K562 (cell line): ENCODE measurements around the gene PLK1. TPM values are rescaled to one million over a fixed set of nuclear protein-coding genes. Genes with fewer than 3 reads are reported as not detected.

Source experiments
- BDP1 ChIP-seq: IDR thresholded peaks from 3 replicates; pipeline ENCODE4 v1.6.1; 2011; ENCODE audit not compliant: insufficient read length, insufficient read depth
- CBX2 ChIP-seq: fragments of 200-600 bp; sonication (generic); IDR thresholded peaks from one replicate; pipeline ENCODE4 v1.6.1; 2012; ENCODE audit warnings: mild to moderate bottlenecking, low read length, inconsistent platforms; ENCODE audit not compliant: insufficient read depth, poor library complexity, severe bottlenecking
- DDX20 ChIP-seq: fragments of 450-650 bp; IDR thresholded peaks from 2 replicates; pipeline ENCODE4 v1.6.1; 2016; ENCODE audit warnings: missing genetic modification characterization, low read depth, mild to moderate bottlenecking, missing compliant biosample characterization, moderate library complexity
- EGR1 ChIP-seq: fragments of 450-650 bp; conservative IDR thresholded peaks from 2 replicates; pipeline ENCODE4 v1.6.1; 2017; ENCODE audit warnings: mild to moderate bottlenecking
- FOXJ2 ChIP-seq: fragments of 200-800 bp; sonication (Bioruptor generic); IDR thresholded peaks from 2 replicates; pipeline ENCODE4 v1.6.1; 2016; ENCODE audit warnings: missing genetic modification characterization, missing compliant biosample characterization
- FOXK2 ChIP-seq, 2 experiments: fragments of 450-650 bp; IDR thresholded peaks in 1 of 2; conservative IDR thresholded peaks in 1 of 2; 2 replicates each; pipeline ENCODE4 v1.6.1; 2016; ENCODE audit warnings: low read depth in 2 of 2, mild to moderate bottlenecking in 1 of 2
- KLF6 ChIP-seq: fragments of 250-450 bp; sonication (Bioruptor Pico); IDR thresholded peaks from 2 replicates; pipeline ENCODE4 v1.4.0; 2020; ENCODE audit warnings: mild to moderate bottlenecking, moderate library complexity, borderline replicate concordance
- PHF20 ChIP-seq: fragments of 450-650 bp; IDR thresholded peaks from 2 replicates; pipeline ENCODE4 v1.6.1; 2018; ENCODE audit not compliant: partially characterized antibody
- SMARCA4 ChIP-seq: fragments of 450-650 bp; IDR thresholded peaks from 2 replicates; pipeline ENCODE4 v1.6.1; 2016
- ZFP1 ChIP-seq: fragments of 450-650 bp; formaldehyde crosslinking; IDR thresholded peaks from 2 replicates; pipeline ENCODE4 v1.4.0; 2020; ENCODE audit warnings: mild to moderate bottlenecking, mixed read lengths
- ZNF134 ChIP-seq: fragments of 250-450 bp; sonication (Bioruptor Pico); conservative IDR thresholded peaks from 2 replicates; pipeline ENCODE4 v1.4.0; 2020
- ZNF140 ChIP-seq: fragments of 250-450 bp; sonication (Bioruptor Pico); IDR thresholded peaks from 2 replicates; pipeline ENCODE4 v1.8.0; 2021; ENCODE audit warnings: moderate library complexity, mild to moderate bottlenecking, inconsistent platforms
- polyA plus RNA-seq, 8 experiments: library from polyadenylated mRNA; depleted of rRNA in 4 of 8; stranded (reverse) in 5 of 8; unstranded in 3 of 8; fragments of >200 nt; fragmentation: Nextera tagmentation in 2 of 8; fragmentation: Illumina TruSeq in 1 of 8; extraction: Ambion mirVana in 2 of 8; extraction: Trizol in 1 of 8; gene quantifications; 2 replicates each; pipeline versions ENCODE4 v1.2.1 to v1.2.3, GENCODE V29; 2011 to 2014; ENCODE audit warnings: inconsistent platforms in 1 of 8, missing spikeins in 1 of 8
- total RNA-seq, 7 experiments: library from RNA; depleted of rRNA in 6 of 7; stranded (reverse); fragments of >200 nt in 6 of 7; fragmentation: Illumina TruSeq in 2 of 7; extraction: Trizol in 2 of 7; gene quantifications; 2 replicates each; pipeline versions ENCODE4 v1.2.1 to v1.2.3, GENCODE V29; 2011 to 2021; ENCODE audit warnings: low replicate concordance in 1 of 7
- TF ChIP-seq, protein P1 (sequence below), 2 experiments: fragments of 150-350 bp in 1 of 2; IDR thresholded peaks; 2 replicates each; pipeline ENCODE4 v1.6.1; 2012 to 2016; ENCODE audit warnings: low read depth in 2 of 2, low read length in 2 of 2, mild to moderate bottlenecking in 1 of 2, moderate library complexity in 1 of 2
- TF ChIP-seq, protein P2 (sequence below), 2 experiments: fragments of 200-800 bp in 1 of 2; sonication (Bioruptor generic) in 1 of 2; sonication (generic) in 1 of 2; formaldehyde crosslinking in 1 of 2; IDR thresholded peaks in 1 of 2; conservative IDR thresholded peaks in 1 of 2; 2 replicates each; pipeline versions ENCODE4 v1.5.0 to v1.6.1; 2016 to 2020; ENCODE audit warnings: missing compliant biosample characterization in 1 of 2, missing genetic modification characterization in 1 of 2, missing genetic modification reagents in 1 of 2
- TF ChIP-seq, protein P3 (sequence below): sonication (generic); formaldehyde crosslinking; IDR thresholded peaks from 2 replicates; pipeline ENCODE4 v1.8.0; 2022; ENCODE audit warnings: mild to moderate bottlenecking, missing genetic modification reagents
- TF ChIP-seq, protein P4 (sequence below): fragments of 250-450 bp; sonication (Bioruptor Pico); IDR thresholded peaks from 2 replicates; pipeline ENCODE4 v1.8.0; 2022; ENCODE audit warnings: moderate library complexity, mild to moderate bottlenecking, inconsistent platforms
- TF ChIP-seq, protein P5 (sequence below): sonication (generic); formaldehyde crosslinking; IDR thresholded peaks from 2 replicates; pipeline ENCODE4 v1.8.0; 2022; ENCODE audit warnings: missing genetic modification reagents, mild to moderate bottlenecking, borderline replicate concordance
- TF ChIP-seq, protein P6 (sequence below): fragments of 200-800 bp; sonication (Bioruptor generic); IDR thresholded peaks from 2 replicates; pipeline ENCODE4 v1.6.1; 2017; ENCODE audit warnings: missing genetic modification characterization, missing compliant biosample characterization

The PLK1 gene
- total and polyA plus RNA-seq, 9 of the 15 experiments (the other 6 are each of a cell fraction or from before 2014, with no cell fraction given), result 13.6 to 212 (median 45.5) TPM

DNA sequence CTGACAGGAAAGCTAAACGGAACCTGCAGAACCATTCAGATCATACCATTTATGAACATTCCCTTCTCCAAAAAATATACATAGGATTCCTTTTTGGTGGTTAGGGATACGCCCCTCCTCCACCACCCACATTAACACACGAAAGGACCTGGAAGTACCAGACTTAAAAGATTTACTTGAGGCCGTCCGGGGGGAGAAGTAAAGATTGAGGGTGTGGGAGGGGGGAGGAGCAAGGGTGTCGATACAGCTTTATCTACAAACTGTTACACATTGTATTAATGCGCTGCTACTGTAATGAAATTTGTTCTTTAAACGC, 38.1 kb upstream of the PLK1 start (continued):
- TF ChIP-seq, protein P1, sequence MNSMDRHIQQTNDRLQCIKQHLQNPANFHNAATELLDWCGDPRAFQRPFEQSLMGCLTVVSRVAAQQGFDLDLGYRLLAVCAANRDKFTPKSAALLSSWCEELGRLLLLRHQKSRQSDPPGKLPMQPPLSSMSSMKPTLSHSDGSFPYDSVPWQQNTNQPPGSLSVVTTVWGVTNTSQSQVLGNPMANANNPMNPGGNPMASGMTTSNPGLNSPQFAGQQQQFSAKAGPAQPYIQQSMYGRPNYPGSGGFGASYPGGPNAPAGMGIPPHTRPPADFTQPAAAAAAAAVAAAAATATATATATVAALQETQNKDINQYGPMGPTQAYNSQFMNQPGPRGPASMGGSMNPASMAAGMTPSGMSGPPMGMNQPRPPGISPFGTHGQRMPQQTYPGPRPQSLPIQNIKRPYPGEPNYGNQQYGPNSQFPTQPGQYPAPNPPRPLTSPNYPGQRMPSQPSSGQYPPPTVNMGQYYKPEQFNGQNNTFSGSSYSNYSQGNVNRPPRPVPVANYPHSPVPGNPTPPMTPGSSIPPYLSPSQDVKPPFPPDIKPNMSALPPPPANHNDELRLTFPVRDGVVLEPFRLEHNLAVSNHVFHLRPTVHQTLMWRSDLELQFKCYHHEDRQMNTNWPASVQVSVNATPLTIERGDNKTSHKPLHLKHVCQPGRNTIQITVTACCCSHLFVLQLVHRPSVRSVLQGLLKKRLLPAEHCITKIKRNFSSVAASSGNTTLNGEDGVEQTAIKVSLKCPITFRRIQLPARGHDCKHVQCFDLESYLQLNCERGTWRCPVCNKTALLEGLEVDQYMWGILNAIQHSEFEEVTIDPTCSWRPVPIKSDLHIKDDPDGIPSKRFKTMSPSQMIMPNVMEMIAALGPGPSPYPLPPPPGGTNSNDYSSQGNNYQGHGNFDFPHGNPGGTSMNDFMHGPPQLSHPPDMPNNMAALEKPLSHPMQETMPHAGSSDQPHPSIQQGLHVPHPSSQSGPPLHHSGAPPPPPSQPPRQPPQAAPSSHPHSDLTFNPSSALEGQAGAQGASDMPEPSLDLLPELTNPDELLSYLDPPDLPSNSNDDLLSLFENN (IDR thresholded peaks at IDR 0.05; ENCODE audit: low read depth in 2 of 2, low read length in 2 of 2), result no peak
- TF ChIP-seq DDX20 (tag) (no peak), BDP1 (no peak), ZNF134 (CRISPR knock-in tag) (no peak), PHF20 (no peak), FOXJ2 (tag) (0 out of 2 replicates have a peak, but pooled peaks have one; percentile 25), SMARCA4 (no peak), KLF6 (CRISPR knock-in tag) (no peak), ZNF140 (CRISPR knock-in tag) (no peak), CBX2 (no peak), ZFP1 (no peak), FOXK2 (conservative IDR thresholded peaks at IDR 0.05 in 1 of 2, IDR thresholded peaks at IDR 0.05 in 1 of 2; ENCODE audit: low read depth in 2 of 2) (0 out of 4 replicates have a peak, but pooled peaks of 1 of the 2 experiments have one; percentile 9), EGR1 (peak; percentile 25; the same call in 1 of the 2 replicates)
- TF ChIP-seq, protein P2, sequence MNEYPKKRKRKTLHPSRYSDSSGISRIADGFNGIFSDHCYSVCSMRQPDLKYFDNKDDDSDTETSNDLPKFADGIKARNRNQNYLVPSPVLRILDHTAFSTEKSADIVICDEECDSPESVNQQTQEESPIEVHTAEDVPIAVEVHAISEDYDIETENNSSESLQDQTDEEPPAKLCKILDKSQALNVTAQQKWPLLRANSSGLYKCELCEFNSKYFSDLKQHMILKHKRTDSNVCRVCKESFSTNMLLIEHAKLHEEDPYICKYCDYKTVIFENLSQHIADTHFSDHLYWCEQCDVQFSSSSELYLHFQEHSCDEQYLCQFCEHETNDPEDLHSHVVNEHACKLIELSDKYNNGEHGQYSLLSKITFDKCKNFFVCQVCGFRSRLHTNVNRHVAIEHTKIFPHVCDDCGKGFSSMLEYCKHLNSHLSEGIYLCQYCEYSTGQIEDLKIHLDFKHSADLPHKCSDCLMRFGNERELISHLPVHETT (CRISPR knock-in tag; conservative IDR thresholded peaks at IDR 0.05 in 1 of 2, IDR thresholded peaks at IDR 0.05 in 1 of 2), result peak in 1 of 2 experiments; percentile 79; a peak in 2 of 4 replicates
- TF ChIP-seq, protein P3, sequence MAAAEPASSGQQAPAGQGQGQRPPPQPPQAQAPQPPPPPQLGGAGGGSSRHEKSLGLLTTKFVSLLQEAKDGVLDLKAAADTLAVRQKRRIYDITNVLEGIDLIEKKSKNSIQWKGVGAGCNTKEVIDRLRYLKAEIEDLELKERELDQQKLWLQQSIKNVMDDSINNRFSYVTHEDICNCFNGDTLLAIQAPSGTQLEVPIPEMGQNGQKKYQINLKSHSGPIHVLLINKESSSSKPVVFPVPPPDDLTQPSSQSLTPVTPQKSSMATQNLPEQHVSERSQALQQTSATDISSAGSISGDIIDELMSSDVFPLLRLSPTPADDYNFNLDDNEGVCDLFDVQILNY (CRISPR knock-in tag), result no peak
- TF ChIP-seq, protein P4, sequence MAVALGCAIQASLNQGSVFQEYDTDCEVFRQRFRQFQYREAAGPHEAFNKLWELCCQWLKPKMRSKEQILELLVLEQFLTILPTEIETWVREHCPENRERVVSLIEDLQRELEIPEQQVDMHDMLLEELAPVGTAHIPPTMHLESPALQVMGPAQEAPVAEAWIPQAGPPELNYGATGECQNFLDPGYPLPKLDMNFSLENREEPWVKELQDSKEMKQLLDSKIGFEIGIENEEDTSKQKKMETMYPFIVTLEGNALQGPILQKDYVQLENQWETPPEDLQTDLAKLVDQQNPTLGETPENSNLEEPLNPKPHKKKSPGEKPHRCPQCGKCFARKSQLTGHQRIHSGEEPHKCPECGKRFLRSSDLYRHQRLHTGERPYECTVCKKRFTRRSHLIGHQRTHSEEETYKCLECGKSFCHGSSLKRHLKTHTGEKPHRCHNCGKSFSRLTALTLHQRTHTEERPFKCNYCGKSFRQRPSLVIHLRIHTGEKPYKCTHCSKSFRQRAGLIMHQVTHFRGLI, result no peak
- TF ChIP-seq, protein P5, sequence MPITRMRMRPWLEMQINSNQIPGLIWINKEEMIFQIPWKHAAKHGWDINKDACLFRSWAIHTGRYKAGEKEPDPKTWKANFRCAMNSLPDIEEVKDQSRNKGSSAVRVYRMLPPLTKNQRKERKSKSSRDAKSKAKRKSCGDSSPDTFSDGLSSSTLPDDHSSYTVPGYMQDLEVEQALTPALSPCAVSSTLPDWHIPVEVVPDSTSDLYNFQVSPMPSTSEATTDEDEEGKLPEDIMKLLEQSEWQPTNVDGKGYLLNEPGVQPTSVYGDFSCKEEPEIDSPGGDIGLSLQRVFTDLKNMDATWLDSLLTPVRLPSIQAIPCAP, result 0 out of 2 replicates have a peak, but pooled peaks have one; percentile 51
- TF ChIP-seq, protein P6, sequence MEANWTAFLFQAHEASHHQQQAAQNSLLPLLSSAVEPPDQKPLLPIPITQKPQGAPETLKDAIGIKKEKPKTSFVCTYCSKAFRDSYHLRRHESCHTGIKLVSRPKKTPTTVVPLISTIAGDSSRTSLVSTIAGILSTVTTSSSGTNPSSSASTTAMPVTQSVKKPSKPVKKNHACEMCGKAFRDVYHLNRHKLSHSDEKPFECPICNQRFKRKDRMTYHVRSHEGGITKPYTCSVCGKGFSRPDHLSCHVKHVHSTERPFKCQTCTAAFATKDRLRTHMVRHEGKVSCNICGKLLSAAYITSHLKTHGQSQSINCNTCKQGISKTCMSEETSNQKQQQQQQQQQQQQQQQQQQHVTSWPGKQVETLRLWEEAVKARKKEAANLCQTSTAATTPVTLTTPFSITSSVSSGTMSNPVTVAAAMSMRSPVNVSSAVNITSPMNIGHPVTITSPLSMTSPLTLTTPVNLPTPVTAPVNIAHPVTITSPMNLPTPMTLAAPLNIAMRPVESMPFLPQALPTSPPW (CRISPR knock-in tag), result peak; percentile 52; the same call in 1 of the 2 replicates
